ENCODE data around the gene NLGN1.

GRCh38 chr3:173778251-173778650 is 380.7 kb downstream of the NLGN1 start:
- TF ChIP-seq CTCF (IDR thresholded peaks at IDR 0.05): no peak
- TF ChIP-seq POLR2A (IDR thresholded peaks at IDR 0.05; ENCODE audit: low read depth): no peak
- no peak for TF ChIP-seq POLR2AphosphoS5 (IDR thresholded peaks at IDR 0.05)
- TF ChIP-seq EP300 (IDR thresholded peaks at IDR 0.05): no peak
